GM19468 (cell line): ENCODE results near the gene SEMA5A.

Source experiments
- ATAC-seq: cut with Tn5 transposase; IDR thresholded peaks from one replicate; pipeline ENCODE4 v1.9.1; 2021; ENCODE audit warnings: mild to moderate bottlenecking, moderate library complexity, moderate number of reproducible peaks; ENCODE audit not compliant: unreplicated experiment; ENCODE audit errors: extremely low read depth

SEMA5A gene

GRCh38 chr5:9307150-9307549, 238.7 kb downstream of the SEMA5A start:
- no peak for ATAC-seq

DNA sequence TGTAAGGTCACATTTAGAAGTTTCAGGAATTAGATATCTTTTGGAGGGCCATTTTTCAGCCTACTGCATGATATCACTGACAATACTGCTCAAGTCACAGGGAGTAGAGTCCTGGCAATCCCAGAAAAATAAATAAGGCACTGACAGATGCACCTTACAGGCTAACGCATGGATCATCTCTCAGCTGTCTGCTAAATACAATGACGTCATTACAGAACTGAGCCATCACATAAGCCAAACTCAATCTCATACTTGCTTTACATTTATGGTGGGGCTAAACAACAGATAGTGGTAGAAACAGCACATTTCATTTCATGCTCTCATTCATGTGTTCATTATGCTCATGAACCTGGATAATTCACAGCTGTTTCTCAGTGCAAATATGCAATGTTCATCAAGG, 243.7 kb downstream of the SEMA5A start:
- no peak for ATAC-seq

DNA sequence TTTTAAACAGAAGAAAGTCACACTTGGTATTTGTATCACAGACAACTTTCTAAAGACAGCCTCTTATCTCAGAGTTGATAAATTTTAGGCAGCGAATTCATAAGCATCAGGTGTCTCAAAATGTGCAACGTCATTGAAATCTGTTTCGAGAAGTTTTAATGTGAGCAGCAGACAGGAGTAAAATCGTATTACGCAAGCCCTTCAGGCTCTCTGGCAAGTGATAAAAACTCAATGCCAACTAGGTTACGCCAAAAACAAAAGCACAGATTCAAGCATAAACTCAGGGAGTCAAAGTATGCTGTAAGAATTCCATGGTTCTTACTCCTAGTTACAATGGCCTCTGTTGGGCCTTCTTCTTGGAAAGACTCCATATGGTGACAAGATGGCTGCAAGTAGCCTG, 244.7 kb downstream of the SEMA5A start:
- ATAC-seq: no peak

GRCh38 chr5:9297134-9297533, 248.7 kb downstream of the SEMA5A start:
- ATAC-seq: no peak

- ATAC-seq: no peak
Observed at GRCh38 chr5:9295466-9295801, 250.4 kb downstream of the SEMA5A start.

DNA sequence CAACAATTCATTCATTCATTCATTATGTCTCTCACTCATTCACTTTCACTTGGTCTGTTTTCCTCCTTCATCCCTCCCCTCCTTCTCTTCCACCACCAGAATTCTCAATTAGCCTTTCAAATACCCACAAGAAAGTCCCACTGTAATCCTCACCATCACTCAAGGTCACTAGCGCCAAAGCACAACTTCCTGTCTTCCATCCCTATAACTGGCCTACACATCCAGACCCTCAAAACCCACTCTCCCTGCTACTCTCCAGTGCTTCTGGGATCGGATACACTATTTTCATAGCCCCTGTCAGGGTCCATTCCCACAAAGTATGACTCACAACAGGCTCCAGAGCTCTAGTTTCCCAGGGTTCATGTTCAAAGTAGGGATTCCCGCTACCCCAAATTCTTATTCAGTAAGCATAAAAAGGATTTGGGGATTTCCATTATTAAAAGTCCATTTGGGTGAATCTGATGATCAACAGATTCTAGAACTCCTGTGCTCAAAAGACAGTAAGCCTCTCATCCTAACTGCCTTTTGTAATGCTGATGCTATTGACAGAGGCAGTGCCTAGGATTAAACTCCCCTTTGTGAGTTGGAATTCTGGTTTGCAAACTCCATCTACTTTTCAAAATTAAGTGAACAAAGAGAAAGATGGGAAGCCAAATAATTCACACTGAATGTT, 250.9 kb downstream of the SEMA5A start:
- no peak for ATAC-seq

- no peak for ATAC-seq
Observed at GRCh38 chr5:9288234-9288633, 257.6 kb downstream of the SEMA5A start.

DNA sequence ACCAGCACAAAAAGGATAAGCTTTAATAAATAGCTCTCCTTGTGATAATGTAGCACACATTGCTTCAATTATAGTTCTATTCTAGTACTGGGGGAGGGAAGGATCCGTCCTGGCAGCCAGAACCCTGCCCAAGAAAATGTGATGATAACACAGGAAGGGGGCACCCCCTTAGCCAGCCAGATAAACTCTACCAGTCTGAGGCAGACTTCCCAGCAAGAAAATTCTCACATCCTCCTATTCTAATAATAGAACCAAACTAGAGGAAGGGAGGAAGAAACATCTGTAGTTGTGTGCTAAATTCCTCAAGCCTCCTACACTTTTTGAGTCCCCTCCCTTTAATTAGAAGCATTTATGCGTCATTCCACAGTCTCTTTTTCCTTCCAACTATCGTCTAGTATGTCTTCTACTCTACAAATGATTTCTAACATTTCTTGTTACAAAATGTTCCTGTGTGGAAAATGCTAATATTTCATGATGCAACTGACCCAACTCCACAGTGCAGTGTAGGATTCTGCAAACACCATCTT, 261.0 kb downstream of the SEMA5A start:
- no peak for ATAC-seq

- ATAC-seq: no peak
Observed at GRCh38 chr5:9284272-9284671, 261.6 kb downstream of the SEMA5A start.

DNA sequence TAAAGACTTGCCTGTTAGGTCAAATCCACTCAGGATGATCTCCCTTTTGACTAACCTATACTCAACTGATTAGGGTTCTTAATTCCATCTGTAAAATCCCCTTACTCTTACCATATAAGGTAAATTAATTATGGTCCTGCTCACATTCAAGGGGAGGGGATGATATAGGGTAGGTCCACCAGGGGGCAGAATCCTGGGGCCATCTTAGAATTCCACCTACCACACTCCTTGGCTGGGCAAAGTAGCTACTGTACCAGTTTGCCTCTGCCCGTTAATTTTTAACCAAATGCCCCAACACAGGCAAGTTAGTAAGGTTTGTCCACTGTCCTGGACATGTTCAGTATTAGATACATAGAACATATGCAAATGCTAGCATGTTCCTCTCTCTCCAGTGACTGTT, 262.4 kb downstream of the SEMA5A start:
- ATAC-seq: no peak

DNA sequence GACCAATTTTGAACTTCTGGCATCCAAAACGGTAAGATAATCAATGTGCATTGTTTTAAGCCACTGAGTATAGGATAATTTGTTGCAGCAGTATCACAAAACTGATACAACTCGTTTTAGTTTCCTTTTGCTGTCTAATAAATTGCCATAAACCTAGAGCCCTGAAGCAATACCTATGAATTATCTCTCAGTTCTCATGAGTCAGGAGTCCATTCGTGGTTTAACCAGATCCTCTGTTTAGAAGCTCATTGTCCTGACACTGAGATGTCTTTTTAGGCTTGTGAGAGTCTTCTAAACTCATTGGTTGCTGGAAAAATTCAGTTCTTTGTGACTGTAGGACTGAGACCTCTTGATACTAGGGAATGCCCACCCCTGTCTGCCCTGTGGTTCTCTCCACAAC, 262.9 kb downstream of the SEMA5A start:
- ATAC-seq: no peak

DNA sequence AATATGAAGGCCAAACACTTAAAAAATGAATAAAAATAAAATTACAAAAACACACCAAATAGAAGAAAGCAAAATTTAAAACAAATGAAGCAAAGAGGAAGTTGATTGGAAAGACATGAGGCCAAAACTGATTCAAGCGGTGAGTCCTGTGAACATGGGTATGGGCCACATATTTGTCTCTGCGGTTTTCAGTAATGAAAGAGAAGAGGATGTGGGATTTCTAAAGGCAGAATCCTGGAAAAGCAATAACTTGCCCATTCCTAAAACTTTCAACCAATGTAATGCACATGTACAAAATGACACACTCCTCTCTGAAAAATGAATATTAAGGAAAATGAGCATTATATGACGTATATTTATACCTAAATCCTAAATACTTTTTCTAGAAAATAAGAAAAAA, 263.7 kb downstream of the SEMA5A start:
- no peak for ATAC-seq

GRCh38 chr5:9279774-9280173, 266.1 kb downstream of the SEMA5A start:
- ATAC-seq: no peak

DNA sequence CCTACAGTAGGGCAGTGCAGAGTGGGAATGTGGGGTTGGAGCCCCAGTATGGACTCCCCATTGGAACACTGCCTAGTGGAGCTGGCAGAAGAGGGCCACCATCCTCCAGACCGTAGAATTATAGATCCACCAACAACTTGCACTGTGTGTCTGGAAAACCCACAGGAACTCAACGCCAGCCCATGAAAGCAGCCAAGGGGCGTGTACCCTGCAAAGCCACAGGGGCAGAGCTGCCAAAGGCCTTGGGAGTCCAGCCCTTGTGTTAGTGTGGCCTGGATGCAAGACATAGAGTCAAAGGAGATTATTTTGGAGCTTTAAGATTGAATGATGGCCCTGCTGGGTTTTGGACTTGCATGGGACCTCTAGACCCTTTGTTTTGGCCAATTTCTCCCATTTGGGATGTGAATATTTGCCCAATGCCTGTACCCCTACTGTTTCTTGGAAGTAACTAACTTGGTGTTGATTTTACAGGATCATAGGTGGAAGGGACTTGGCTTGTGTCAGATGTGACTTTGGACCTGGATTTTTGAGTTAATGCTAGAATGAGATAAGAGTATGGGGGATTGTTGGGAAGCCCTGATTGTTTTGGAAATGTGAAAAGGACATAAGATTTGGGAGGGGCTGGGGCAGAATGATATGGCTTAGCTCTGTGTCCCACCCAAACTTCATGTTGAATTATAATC, 266.8 kb downstream of the SEMA5A start:
- ATAC-seq: no peak

DNA sequence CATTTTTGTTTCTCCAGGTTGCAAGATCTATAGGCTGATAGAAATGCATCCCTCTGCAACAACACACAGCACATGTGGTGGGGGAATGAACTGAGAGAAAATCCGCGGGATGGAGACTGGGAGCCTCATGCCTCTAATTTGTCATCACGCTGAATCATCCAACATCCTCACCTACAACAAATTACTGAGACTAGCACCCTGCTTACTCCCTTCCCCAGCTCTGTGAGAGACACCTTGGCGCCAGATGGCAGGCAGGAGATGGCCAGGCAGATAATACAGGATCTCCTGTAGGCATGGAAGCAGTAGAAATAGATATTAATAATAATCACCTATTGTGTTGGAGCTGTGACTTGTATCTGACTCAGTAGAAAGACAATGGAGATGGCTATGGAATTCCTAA, 276.9 kb downstream of the SEMA5A start:
- ATAC-seq: no peak

DNA sequence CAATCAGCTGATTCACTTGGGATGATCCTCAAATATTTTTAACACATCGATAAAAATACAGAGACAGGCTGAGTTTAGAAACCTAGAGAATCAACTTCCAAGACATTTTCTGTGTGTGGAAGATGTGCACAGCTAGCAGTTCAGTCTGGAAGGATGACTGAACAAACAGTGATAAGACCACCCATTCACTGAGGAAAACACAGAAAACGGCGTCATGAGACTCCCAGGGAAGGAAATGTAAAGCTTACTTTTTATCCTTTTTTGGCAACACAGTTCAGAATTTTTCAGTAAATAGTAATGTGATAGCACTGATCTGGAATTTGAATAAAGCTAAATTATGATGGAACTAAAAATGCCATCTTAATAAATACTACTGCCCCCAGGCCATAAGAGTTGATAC, 277.6 kb downstream of the SEMA5A start:
- no peak for ATAC-seq

DNA sequence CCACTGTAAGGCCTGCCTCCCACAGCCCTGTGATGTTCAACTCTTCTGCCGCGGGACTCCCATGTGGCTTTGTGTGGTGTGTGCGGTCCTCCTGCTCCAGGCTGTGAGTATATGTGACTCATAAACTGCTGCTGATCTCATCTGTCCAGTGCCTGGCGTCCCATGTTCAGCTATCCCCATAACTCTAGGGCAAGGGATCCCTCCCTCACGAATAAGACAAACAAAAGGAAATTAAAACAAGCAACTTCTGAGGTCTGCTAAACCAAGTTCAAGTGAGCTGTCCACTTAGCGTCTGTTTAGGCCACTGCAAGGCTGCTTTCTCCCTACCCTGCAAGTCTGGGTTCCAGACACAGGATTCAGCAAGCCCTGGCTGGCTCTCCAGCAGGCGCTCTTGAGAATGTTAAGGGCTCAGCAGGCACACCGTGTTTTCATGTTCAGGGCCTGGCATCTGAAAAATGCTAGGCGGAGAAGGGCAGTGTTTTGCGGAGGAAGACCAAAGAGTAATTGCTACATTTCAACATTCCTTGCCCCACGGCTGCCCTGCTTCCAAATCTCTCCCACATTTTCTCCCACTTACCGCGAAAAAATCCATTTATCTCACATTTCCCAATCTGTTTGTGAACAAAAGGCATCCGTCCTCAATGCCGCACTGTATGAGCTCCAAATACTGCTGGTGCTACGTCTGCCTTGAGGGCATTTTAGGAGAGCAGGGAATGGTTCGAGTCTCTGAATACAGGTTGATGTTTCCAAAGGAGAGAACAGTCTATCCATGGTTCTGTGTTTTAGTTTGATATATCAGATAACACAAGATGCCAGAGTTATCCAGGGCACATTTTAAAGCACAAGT, 280.2 kb downstream of the SEMA5A start:
- no peak for ATAC-seq

GRCh38 chr5:9264301-9264700, 281.6 kb downstream of the SEMA5A start:
- ATAC-seq: no peak

GRCh38 chr5:9263656-9264055, 282.2 kb downstream of the SEMA5A start:
- ATAC-seq: no peak

- no peak for ATAC-seq
Observed at GRCh38 chr5:9251379-9251980, 294.4 kb downstream of the SEMA5A start.

- ATAC-seq: no peak
Observed at GRCh38 chr5:9249231-9249630, 296.6 kb downstream of the SEMA5A start.
